ENCODE data around the gene PCLO. TPM values are rescaled to one million over a fixed set of nuclear protein-coding genes. Genes with fewer than 3 reads are reported as not detected.

PCLO gene
- total RNA-seq, 3 donors from 2014 or later: 5.5 to 16.5 (median 7.1) TPM

DNA sequence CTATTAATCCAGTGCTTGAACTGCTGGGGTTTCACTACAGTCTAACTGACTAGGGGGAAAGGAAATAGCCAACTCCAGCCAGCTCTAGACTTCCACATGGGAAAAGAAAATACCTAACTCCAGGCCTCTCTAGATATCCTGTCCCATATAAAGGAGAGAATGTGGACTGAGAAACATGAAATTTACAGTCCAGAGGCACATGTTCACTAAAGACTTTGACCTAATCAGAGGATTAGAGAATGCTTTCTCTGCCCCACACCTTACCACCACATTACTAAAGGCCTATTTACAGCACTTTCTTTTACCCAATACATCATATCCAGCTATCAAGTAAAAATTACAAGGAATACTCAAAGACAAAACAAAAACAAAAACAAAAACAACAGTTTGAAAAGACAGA is 164.2 kb downstream of the PCLO start:
- Histone ChIP-seq H3K36me3 (ENCODE audit: low read depth) (no peaks in the 10 kb centered on the region), H3K4me1 (ENCODE audit: low read depth) (no peaks in the 10 kb centered on the region), H3K4me3 (no peak overlapping the region), H3K9me3 (no peaks in the 10 kb centered on the region)
- no peak for ATAC-seq
- intact Hi-C loops (cut with DNase I, micrococcal nuclease): no loop called here
- TF ChIP-seq, protein P1, sequence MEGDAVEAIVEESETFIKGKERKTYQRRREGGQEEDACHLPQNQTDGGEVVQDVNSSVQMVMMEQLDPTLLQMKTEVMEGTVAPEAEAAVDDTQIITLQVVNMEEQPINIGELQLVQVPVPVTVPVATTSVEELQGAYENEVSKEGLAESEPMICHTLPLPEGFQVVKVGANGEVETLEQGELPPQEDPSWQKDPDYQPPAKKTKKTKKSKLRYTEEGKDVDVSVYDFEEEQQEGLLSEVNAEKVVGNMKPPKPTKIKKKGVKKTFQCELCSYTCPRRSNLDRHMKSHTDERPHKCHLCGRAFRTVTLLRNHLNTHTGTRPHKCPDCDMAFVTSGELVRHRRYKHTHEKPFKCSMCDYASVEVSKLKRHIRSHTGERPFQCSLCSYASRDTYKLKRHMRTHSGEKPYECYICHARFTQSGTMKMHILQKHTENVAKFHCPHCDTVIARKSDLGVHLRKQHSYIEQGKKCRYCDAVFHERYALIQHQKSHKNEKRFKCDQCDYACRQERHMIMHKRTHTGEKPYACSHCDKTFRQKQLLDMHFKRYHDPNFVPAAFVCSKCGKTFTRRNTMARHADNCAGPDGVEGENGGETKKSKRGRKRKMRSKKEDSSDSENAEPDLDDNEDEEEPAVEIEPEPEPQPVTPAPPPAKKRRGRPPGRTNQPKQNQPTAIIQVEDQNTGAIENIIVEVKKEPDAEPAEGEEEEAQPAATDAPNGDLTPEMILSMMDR (IDR thresholded peaks at IDR 0.05): no peak
- DNase-seq: no peak

GRCh38 chr7:82985144-82985802 is 177.4 kb downstream of the PCLO start:
- no peak overlapping the region for H3K4me3 ChIP-seq
- DNase-seq: no peak
- ATAC-seq: no peak

DNA sequence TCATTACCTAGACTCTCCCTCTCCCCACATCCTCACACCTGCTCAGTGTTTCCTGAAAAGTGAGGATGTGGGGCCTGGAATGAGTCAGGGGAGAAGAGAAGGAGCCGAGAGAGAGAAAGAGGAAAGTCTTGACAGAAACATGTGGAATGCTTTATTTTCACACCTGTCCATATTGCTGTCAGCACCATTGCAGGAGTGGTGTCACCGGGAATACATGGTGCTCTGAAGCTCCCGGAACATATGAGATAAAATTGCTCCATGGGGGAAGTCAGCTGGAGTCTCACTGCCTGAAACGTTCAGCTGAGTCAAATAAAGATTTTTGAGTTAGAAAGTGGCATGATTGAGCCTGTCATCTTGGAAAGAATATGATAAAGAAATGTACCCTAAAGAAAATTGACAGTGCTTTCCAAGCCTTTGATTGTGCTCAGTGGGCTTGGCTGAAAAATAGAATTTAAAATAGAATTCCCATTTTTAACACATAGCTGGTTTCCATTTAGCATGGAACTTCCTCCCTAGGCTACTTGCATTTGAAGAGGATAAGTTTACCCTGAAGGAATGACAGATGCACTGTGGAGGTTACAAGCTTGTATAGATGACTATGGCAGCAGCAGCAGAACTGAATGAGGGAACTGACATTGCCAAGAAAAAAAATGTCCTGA is 182.4 kb downstream of the PCLO start:
- DNase-seq: no peak
- Histone ChIP-seq H3K36me3 (ENCODE audit: low read depth) (no peaks in the 10 kb centered on the region), H3K4me3 (no peak overlapping the region), H3K4me1 (ENCODE audit: low read depth) (no peaks in the 10 kb centered on the region), H3K9me3 (no peaks in the 10 kb centered on the region)
- TF ChIP-seq, protein P1 (IDR thresholded peaks at IDR 0.05): no peak
- no peak for ATAC-seq
- intact Hi-C loops (cut with DNase I, micrococcal nuclease): no loop called here

More at GRCh38 chr7:82985144-82985802, 177.4 kb downstream of the PCLO start:
- Histone ChIP-seq H3K36me3 (ENCODE audit: low read depth) (no peaks in the 10 kb centered on the region), H3K9me3 (no peaks in the 10 kb centered on the region), H3K4me1 (ENCODE audit: low read depth) (no peaks in the 10 kb centered on the region)
- TF ChIP-seq, protein P1 (IDR thresholded peaks at IDR 0.05): no peak
- intact Hi-C loops (cut with DNase I, micrococcal nuclease): no loop called here

GRCh38 chr7:82975811-82976468 is 186.7 kb downstream of the PCLO start:
- TF ChIP-seq, protein P1 (IDR thresholded peaks at IDR 0.05): no peak
- ATAC-seq (no peak), DNase-seq (no peak)
- H3K36me3 ChIP-seq (ENCODE audit: low read depth): no peaks in the 10 kb centered on the region
- no peak overlapping the region for H3K4me3 ChIP-seq
- H3K4me1 ChIP-seq (ENCODE audit: low read depth): no peaks in the 10 kb centered on the region
- no peaks in the 10 kb centered on the region for H3K9me3 ChIP-seq
- intact Hi-C loops (cut with DNase I, micrococcal nuclease): no loop called here

DNA sequence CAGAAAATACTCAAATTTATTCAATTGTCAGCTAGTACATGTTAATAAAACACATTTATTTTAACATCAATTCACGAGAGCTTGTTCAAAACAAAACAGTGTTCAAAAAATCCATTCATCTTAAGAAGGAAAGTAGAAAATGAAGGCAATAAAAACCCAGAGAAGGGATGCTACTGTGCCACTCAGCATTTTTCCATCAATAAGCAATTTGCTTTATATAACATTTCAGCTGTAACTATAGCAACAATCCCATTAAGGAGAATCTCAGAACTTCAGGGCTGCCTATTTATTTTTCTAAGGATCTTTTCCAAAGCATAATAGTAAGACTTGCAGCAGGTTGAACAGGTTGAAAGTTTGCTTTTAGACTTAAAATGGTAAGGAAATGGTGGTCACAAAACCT is 190.5 kb downstream of the PCLO start:
- DNase-seq (no peak), ATAC-seq (no peak)
- Histone ChIP-seq H3K9me3 (no peaks in the 10 kb centered on the region), H3K36me3 (ENCODE audit: low read depth) (no peaks in the 10 kb centered on the region), H3K4me1 (ENCODE audit: low read depth) (no peaks in the 10 kb centered on the region), H3K4me3 (no peak overlapping the region)
- TF ChIP-seq, protein P1 (IDR thresholded peaks at IDR 0.05): no peak
- intact Hi-C loops (cut with DNase I, micrococcal nuclease): no loop called here
